ENCODE results near the gene TNFRSF13B.
"Not testable (repeated sequence)": the region's sequence is repeated elsewhere in the genome, so short reads cannot be mapped to it uniquely, and the experiment has no call there.

TNFRSF13B gene

DNA sequence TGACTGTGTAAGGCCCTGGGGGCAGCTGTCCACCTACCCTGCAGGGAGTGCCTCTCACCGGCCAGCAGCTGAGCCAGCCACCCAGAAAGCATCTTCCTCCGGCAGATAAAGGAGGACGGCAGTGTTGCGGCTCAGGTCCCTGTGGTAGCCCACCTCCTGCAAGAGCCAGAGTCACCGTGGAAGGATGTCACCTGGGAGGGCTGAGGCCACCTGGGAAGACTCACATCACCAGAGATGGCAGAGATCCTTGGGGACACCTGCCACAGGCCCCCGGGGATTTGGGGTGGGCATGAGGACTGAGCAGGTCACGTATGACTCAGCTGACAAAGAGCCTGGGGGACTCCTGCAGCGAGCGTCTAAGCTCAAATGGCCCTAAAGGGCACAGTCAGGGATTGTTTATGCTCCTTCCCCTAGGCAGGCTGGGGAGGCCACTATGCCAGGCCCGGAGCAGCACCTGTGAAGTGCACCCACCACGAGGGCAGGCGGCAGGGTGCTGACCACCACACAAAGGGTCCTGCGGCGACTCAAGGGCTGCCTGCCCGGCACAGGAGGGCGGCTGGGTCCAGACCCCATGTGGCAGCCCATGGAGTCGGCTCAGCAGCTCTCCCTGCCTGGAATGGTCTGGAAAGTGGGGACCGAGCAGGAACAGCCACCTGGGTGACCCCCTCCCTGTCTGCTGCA lies 44.1 kb downstream of the TNFRSF13B start:
- DNase-seq (ENCODE audit: low read depth in 2 of 3, low spot score in 1 of 3) = no peak

DNA sequence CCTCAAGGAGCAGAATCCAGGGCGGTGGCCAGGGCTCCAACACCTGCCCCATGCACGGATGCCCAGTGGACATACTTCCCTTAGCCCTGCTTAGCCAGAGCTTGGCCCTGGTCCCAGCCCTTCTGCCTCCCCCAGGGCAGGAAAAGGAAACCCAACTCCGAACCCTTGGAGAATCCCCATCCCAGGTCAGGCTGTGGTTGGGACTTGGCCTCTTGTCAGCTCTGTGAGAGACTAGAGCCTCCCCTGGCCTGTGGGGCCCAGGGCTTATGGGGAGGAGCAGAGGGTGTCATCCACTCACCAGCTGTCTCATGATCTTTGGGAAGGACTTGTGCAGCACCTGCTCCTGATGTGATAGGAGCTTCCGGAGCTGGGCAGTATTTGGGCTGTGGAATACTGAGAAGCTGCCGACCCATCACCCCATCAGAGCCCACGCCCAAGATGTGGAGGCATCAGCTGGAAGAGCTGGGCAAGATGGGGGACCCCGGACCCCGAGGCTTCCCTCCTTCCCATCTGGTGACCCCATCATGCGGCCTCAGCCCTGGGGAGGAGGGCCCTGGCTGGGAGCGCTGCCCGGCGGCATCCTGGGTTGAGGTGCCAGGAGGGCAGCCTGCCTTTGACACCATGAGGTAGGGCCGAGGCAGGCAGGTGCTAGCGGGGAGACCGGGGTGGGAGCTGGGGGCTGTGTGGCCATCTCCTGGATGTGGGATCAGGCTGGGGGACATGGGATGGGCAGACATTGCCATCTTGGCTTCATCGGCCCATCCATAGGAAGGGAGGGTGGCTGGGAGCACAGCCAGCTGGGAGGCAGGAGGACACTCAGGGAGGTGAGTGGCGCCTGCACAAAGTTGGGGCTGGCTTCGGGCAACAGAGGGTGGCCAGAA lies 45.1 kb downstream of the TNFRSF13B start:
- no peak for DNase-seq (ENCODE audit: low read depth in 2 of 3, low spot score in 1 of 3)

DNA sequence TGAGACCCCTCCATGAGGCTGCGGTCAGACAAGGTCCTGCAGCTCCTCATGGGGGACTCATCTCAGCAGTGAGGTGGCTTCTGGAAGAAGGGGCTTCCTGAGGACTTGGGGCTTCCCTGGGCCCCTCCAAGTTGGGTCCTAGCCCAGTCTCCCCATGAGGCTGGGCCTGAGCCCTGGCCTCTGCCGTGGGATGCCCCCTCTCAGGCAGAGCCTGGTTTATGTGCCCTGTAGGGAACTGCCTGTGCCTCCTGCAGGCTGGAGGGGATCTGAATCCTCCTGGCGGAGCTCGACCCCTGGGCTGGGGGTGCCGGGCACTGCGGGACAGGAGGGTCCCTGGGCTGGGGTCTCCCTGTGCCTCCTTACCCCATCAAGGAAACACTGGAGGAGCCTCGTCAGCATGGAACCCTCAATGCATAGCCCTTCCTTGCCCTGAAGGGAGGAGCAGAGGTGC lies 45.8 kb downstream of the TNFRSF13B start:
- DNase-seq (ENCODE audit: low read depth in 2 of 3, low spot score in 1 of 3) = no peak

DNA sequence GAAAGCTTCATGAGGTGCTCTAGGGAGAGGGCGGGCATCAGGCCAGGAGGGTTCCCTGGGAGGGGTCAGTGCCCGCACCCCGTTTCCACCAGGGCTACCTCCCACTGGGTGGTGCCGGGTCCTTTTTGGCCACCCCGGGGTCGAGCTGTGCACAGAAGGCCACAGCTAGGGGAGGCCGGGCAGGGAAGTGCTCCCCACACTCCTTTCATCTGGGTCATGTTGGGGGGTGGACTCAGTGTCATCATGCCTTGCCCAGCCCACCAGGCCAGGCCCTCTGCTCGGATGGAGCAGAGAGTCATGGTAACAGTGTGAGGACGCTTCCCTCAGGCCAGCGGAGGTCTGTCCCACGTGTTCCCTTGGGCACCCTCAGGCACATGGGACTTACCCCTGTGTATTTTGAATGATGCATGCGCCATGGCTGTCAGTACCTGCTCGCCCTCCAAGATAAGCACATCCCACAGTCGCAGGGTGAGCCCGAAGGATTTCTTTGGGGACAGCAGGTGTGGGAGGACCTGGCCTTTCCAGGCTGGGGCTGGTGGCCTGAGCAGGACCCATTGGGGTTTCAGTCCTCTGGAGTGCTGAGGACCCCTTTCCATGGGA lies 46.4 kb downstream of the TNFRSF13B start:
- no peak for DNase-seq (ENCODE audit: low read depth in 2 of 3, low spot score in 1 of 3)

DNA sequence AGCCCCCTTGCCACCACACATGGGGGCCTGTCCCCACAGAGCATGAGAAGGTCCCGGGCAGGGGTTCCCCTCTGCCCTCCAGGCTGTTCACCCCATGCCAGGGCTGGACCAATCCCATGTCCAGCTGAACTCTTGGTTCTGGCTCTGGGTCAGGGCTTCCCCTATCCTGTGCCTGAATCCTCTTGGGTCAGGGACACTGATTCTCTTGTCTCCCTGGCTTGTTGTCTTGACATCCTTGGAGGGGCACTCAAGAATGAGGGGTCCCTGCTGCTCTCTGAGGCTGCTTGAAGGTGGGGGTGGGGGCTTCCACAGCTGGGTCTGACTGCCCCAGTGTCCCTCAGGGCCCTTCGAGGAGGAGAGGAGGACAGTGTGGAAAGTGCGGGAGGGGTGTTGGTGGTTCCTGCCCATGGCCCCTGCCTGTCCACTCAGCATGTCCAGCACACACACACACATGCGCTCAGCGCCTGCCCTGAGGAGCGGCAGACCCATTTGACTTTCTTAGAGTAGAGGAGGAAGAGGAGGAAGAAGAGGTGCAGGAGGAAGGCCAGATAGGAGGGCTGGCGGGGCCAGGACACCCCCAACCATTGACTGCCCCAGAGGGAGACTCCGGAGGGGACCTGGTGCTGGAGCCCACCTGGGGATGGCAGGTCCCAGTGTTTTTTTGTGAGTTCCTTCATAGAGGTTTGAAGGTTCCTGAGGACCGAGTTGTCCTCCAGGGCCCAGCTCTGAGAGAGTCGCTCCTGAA lies 47.0 kb downstream of the TNFRSF13B start:
- no peak for DNase-seq (ENCODE audit: low read depth in 2 of 3, low spot score in 1 of 3)

DNA sequence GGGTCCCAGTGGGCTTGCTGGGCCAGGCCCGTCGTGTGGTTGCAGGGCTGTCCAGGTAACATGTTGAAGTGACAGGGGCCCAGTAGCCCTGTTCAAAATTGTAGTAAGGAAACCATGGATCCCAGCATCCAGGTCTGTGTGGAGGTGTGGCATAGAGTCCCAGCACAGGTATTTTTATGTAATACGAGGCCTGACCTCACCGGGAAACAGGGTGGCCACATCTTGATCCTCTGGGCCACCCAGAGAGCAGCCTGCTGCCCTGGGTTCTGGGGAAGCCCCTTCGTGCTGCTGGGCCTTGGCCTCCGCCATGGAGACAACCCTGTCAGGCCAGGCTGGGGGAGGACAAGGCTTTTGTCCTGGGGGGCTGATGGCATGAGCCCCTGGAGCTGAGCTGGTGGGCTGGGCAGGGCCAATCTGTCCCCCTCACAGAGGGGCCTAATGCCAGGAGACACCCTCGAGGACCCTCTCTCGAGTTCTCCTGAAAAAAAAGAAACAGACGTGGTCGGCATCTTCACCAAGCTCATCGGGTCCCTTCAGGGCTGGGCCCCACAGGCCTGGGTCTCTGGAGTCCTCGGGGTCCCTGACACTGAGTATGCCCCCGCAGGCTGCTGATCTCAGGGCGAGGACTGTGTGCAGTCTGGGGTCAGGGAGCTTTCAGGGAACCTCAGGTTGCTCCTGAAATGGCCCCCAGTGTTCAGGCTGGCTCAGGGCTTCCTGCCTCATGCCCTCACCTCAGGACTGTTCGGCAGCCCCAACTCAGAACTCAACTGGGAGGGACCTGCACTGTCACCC lies 47.8 kb downstream of the TNFRSF13B start:
- no peak for DNase-seq (ENCODE audit: low read depth in 2 of 3, low spot score in 1 of 3)

DNA sequence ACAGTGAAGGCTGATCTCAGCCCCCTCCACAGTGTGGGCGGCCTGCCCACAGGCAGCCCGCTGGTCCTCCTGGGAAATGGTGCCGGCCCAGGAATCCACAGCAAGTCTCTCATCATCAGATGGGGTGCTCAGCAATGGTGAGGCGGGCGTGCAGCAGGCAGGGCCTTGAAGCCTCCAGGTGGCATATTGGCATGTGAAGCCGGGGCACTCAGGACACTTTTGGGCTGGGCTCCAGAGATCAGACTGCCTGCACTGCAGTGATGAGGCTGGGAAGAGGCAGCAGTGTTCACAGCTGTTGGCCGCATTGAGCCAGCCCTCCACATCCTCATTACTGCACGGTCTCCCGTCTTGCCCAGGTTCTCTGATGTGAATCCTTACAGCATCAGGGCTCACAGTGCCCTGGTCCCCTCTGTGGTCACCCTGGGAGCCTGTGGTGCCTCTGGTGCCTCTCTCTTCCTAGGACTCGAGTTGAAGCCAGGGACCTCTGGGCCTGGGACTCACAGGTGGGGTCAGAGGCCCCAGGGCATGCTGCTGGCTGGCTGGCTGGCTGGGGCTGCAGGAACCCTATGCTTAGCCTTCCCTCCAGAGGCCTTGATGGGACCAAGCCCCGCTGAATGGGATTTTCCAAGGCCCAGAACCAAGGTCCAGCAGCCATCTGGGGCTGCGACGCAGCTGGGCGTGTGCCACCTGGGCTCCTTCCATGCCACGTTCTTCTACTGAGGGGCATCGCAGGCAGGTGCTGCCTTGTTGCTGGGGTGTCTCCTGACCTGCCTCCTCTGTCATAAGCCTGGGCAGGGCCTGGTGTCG lies 48.6 kb downstream of the TNFRSF13B start:
- no peak for DNase-seq (ENCODE audit: low read depth in 2 of 3, low spot score in 1 of 3)

DNA sequence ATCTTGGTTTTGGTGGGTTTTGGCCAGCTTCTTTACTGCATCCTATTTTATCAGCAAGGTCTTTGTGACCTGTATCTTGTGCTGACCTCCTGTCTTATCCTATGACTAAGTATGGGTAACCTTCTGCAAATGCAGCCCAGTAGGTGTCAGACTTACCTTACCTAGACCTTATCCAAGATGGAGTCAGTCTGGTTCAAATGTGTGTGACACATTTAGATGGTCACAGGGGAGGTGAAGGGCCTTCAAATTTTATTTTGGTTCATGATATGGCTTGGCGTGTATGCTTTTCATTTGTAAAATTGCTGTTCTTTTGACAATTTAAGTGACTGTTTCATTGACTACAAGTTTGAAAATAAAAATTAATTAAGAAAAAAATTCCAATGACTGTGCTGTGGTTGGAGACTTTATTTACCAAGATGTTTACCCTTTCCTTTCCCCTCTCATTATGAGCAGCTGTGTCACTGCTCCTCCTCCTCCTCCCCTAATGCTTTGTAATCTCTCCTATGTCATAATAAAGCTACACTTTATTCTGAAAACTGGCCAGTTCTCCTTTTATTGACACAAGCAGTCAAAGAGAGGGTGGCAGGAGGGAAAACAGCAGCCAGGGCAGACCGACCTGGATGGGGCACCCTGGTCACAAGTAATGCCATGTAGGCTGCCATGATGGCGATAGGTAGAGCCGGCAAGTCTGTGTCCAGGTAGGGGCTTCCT lies 49.4 kb downstream of the TNFRSF13B start:
- DNase-seq (ENCODE audit: low read depth in 2 of 3, low spot score in 1 of 3) = no peak

DNA sequence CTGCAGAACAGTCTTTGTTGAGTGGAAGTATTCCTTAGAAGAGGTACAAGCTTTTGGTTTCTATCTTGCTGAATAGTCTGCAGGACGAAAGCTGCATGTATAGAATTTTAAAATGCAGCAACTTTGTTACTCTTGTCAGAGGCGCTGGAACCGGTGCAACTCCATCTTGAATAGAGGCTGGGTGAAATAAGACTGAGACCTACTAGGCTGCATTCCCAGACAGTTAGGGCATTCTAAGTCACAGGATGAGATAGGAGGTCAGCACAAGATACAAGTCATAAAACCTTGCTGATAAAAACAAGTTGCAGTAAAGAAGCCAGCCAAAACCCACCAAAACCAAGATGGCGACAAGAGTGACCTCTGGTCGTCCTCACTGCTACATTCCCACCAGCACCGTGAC lies 50.5 kb downstream of the TNFRSF13B start:
- DNase-seq (ENCODE audit: low read depth in 2 of 3, low spot score in 1 of 3) = not testable (repeated sequence)

DNA sequence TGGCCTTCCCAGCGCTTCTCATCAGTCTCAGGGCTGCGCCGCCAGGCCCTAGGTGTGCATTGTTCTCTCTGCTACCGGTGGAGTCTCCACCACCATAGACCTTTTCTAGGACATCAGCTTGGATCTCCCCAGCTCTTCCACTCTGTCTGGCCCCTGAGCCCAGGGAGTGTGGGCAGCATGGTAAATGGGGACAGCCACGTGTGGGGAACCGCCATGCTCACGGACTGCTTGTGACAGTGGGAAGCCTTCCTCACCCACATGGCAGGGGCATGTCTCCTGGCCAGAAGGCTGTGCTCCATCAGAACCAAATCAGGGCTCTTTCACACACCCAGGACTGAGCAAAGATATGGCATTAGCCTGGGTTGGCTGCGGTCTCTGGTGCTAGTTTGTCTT lies 51.3 kb downstream of the TNFRSF13B start:
- DNase-seq (ENCODE audit: low read depth in 2 of 3, low spot score in 1 of 3) = no peak

DNA sequence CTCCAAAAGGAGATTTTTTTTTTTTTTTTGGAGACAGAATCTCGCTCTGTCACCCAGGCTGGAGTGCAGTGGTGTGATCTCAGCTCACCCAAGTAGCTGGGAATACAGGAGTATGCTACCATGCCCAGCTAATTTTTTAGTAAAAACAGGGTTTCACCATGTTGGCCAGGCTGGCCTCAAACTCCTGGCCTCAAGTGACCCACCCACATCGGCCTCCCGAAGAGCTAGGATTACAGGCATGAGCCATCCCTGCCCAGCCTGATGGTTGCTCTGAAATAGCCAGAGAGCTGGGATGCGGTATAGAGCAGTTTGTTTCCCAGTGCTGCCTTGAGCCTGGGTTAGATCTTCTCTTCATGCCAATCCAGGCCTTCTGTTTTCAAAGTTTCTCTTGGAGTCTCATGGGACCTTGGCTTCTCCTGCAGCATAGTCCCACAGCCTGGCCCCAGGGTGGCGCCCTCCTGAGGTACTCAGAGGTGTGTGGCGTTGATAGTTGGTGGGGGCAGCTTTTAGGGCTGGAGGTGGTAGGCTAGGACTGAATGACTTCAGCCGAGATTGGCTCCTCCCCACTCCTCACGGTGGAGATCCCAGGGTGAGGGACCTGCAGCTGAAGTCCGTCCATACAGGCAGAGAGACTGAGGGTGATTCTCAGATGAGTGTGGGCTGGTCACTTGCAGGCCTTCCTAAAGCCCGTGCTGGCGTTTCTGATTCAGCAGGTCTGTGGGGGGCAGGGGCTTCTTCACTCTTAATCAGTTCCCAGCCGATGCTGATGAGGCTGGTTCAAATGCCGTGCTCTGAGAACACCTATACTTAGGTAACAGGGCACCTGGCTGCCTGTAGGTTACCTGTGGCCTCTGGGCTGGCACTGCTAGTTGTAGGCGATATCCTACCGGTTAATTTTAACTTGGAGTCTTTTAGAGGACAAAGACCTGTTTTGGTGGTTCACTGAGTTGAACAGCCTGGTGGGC lies 52.0 kb downstream of the TNFRSF13B start:
- no peak for DNase-seq (ENCODE audit: low read depth in 2 of 3, low spot score in 1 of 3)

DNA sequence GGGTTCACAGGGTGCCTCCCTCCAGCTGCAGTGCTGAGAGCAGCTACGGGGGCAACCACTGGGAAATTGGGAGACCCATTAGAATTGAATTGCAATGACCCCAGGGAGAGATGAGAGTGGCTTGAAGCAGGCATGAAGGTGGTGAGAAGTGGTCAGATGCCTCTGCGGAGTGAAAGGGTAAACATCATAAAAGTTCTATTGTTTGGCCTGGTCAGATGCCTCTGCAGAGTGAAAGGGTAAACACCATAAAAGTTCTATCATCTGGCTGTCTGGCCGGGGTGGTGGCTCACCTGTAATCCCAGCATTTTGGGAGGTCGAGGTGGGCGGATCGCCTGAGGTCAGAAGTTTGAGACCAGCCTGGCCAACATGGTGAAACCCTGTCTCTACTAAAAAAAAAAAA lies 53.5 kb downstream of the TNFRSF13B start:
- DNase-seq (ENCODE audit: low read depth in 2 of 3, low spot score in 1 of 3) = no peak

DNA sequence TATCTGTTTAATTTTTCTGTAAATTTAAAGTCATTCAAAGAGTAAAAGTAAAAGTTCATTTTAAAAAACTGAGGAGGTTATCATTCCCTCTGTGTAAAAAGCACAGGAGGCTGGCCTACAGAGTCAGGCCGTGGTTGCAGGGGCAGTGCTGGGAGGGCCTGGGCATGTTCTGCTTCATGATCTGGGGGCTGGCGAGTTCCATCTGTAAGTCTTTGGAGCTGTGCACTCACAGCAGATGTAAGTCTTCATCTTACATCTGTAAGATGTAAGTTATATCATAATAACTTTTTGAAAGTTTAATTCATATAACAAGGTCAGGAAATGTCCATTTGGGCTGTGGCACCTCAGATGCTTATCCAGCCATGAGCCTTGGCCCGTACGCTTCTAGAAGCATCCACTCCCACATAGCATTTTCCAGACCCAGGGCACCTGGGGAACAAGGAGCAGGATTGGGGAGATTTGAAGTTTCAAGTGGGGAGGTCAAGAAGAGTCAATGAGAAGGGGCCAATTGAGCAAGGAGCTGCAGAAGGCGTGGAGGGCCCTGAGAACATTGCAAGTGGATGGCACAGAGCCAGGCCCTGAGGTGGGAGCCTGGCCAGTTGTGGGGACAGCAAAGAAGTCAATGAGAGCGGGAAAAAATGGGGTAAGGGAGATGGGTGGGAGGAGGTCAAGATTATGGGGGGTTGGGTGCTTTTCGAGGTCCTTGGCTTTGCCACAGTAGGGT lies 54.1 kb downstream of the TNFRSF13B start:
- no peak for DNase-seq (ENCODE audit: low read depth in 2 of 3, low spot score in 1 of 3)

DNA sequence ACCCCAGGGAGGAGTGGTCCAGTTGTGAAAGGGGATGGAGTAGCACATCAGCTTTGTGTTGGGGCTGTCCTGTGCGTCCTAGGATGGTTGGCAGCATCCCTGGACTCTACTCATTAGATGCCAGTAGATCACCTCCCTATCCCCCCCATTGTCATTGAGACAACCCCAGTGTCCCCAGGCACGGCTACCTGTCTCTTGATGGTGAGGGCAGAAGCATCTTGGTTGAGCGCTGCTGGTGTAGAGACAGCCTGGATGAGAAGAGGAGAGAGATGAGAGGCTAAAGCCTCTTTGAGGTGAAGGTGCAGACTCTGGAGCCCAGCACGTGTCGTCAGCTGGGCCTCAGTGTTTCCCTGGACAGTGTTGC lies 55.4 kb downstream of the TNFRSF13B start:
- DNase-seq (ENCODE audit: low read depth in 2 of 3, low spot score in 1 of 3) = no peak

DNA sequence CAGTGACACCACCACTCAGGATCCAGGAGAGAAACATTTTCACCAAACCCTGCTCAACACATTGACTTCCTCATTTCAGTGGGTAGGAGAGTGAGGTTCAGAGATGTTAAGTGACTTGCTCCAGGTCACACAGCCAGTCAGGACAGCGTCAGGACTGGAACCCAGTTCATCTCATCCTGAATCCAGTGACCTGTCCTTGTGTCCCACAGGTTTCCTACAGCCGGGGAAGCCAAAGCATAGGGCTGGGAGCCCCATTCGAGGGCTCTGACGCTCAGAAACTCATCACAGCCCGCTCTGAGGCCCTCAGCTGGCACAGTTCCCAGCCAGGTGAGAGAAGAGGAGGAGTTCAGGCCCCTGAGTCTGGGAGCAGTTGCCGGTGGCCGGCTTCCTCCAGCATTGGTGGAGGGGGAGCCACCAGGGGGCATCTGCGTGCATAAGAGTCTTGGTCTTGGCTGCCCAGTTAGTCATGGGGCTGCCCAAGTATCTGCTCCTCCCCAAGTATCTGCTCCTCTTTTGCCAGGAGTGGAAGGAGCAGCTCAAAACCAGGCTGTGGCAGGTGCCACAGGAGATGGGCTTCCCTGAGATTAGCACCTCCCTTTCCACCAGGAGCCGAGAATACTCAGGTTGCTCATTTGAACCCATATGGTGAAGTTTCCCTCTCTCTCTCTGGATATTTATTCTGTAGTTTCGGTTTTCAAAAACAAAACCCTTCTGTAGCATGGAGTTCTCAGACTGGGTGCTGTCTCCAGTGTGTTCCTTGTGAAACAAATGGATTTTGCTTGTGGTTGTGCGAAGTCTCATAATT lies 56.0 kb downstream of the TNFRSF13B start:
- peak in 2 of 3 donors; percentile 24 to 32 for DNase-seq (ENCODE audit: low read depth in 2 of 3, low spot score in 1 of 3)

DNA sequence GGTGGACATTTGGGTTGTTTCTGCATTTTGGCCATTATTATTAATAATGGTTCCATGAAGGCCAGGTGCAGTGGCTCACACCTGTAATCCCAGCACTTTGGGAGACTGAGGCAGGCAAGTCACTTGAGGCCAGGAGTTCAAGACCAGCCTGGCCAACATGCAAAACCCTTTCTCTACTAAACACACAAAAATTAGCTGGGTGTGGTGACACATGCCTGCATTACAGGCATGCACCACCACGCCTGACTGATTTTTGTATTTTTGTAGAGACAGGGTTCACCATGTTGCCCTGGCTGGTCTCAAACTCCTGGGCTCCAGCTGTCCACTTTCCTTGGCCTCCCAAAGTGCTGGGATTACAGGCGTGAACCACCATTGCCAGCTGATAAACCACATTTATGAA lies 58.5 kb downstream of the TNFRSF13B start:
- DNase-seq (ENCODE audit: low read depth in 2 of 3, low spot score in 1 of 3) = no peak

Measured in stimulated activated CD4-positive, alpha-beta T cell treated with anti-CD3 and anti-CD28 coated beads, Interleukin-12 subunit alpha, Interleukin-12 subunit beta, amount 100 ng/mL, for 48 hours (primary cell).